Fibroblast of villous mesenchyme (primary cell): Measurements from ENCODE around the gene SPINK8. TPM values are rescaled to one million over a fixed set of nuclear protein-coding genes. Genes with fewer than 3 reads are reported as not detected.

Experiments used
- DNase-seq: peaks from one replicate; pipeline ENCODE4 v3.0.0-alpha.2; 2010; ENCODE audit warnings: low read depth
- H3K4me3 ChIP-seq: 2 replicates; pipeline ENCODE4 v1.5.1; 2011; ENCODE audit warnings: low read depth, mild to moderate bottlenecking, low read length
- total RNA-seq: library from RNA; depleted of rRNA; stranded (reverse); fragments of >200 nt; gene quantifications from 2 replicates; pipeline ENCODE4 v1.2.3, GENCODE V29; 2012
- TF ChIP-seq, protein P1 (sequence below): IDR thresholded peaks from 2 replicates; pipeline ENCODE4 v1.5.1; 2012; ENCODE audit warnings: low read depth, mild to moderate bottlenecking, low read length; ENCODE audit not compliant: insufficient read depth

The SPINK8 gene
- total RNA-seq, 1 donor, result not detected

GRCh38 chr3:48278884-48279559 lies 54.4 kb downstream of the SPINK8 start:
- TF ChIP-seq, protein P1, sequence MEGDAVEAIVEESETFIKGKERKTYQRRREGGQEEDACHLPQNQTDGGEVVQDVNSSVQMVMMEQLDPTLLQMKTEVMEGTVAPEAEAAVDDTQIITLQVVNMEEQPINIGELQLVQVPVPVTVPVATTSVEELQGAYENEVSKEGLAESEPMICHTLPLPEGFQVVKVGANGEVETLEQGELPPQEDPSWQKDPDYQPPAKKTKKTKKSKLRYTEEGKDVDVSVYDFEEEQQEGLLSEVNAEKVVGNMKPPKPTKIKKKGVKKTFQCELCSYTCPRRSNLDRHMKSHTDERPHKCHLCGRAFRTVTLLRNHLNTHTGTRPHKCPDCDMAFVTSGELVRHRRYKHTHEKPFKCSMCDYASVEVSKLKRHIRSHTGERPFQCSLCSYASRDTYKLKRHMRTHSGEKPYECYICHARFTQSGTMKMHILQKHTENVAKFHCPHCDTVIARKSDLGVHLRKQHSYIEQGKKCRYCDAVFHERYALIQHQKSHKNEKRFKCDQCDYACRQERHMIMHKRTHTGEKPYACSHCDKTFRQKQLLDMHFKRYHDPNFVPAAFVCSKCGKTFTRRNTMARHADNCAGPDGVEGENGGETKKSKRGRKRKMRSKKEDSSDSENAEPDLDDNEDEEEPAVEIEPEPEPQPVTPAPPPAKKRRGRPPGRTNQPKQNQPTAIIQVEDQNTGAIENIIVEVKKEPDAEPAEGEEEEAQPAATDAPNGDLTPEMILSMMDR, result no peak
- DNase-seq, result no peak
- H3K4me3 ChIP-seq, result no peak overlapping the region

GRCh38 chr3:48276911-48277641 lies 56.4 kb downstream of the SPINK8 start:
- TF ChIP-seq, protein P1, result no peak
- no peak overlapping the region for H3K4me3 ChIP-seq
- DNase-seq, result no peak

DNA sequence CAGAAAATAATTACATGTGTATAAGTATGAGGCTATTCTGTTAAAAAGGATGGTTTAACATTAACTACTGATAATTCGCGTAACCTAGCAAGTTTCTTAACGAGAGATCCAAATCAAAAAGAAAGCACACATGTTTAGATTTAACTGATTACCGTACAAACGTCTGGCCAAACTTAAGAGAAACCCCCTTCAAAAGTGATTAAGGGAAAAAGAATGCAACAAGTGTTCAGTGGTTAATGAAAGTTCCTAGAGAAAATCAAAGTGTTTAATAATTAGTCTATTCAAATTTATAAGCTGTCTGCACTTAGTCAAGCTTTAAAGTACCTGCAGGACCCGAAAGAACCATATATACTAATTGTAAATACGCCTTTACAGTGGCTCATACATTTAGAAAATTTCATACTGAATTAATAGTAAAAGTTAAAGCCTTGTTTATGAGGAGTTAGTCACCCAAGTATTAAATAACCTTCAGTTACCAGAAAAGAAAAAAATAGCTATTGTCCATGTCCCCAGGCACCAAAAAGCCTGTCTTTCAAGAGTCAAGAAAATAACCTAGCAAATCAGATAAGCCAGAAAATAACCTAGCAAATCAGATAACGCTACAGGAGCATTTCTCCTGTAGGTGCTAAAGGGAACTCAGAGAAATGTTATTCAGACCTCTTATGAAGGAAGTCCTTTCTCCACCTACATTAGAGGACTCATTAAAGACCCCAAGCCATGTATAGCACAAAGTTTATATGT lies 58.0 kb downstream of the SPINK8 start:
- peak; percentile 9 for DNase-seq
- no peak overlapping the region for H3K4me3 ChIP-seq
- TF ChIP-seq, protein P1, result no peak

DNA sequence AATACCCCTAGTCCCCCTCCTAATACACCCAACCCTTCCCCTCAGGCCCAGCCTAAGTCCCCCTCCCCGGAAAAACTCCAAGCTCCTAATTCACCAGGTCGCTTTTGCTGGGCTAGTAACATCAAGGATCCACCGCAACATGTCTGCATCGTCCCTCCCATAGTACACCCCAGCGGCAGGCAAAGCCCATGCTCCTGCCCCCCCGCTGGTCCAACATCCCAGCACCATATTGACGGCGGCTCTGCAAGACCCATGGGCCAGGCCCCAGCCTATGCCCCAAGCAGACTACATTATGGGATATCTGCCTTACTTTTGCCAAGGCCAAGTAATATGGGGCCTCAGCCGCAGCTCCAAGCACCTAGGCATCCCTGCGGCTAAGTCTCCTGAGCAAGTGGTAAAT lies 59.0 kb downstream of the SPINK8 start:
- no peak for DNase-seq
- TF ChIP-seq, protein P1, result no peak
- no peak overlapping the region for H3K4me3 ChIP-seq

DNA sequence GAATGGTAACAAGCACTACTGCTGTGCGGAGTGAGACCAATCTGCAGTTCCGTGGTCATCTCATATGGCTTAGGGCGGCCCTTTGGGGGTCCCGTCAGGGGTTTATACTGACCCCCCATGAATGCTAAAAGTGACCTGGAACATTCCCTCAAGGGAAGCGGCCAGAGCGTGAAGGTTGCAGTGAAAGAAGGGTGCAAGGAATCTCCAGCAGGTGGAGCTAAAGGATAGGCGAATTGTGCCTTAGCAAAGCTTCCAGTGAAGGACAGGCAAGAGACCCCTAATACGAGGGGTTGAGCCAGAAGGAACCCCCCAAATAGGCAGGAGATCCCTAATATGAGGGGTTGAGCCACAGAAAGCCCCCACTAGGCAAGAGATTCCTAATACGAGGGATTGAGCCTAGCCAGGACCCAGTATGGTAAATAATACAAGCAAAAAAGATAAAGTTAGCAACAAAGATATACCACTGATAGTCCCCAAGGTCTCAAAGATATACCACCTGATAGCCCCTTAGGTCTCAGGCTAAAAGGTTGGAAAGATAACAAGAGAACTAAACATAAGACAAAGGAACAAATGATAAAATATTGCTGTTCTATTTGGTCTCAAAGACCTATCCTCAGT lies 59.8 kb downstream of the SPINK8 start:
- peak; percentile 68 for DNase-seq

More for the DNA sequence above, 59.8 kb downstream of the SPINK8 start:
- H3K4me3 ChIP-seq, result no peak overlapping the region
- TF ChIP-seq, protein P1, result peak; percentile 83
